Activated CD4-positive, alpha-beta T cell treated with anti-CD3 and anti-CD28 coated beads, Interleukin-2, amount 10 ng/mL, durations not matched to agents 24 days and 14 days (primary cell): ENCODE measurements around the gene EML6. TPM values are rescaled to one million over a fixed set of nuclear protein-coding genes. Genes with fewer than 3 reads are reported as not detected.
"Not testable (repeated sequence)": the region's sequence is repeated elsewhere in the genome, so short reads cannot be mapped to it uniquely, and the experiment has no call there.

Experiments
- DNase-seq: peaks from one replicate; pipeline ENCODE4 v3.0.0; 2022
- H3K27ac Mint-ChIP-seq: one replicate; pipeline ENCODE4 v1.8.0; 2022; ENCODE audit warnings: mild to moderate bottlenecking, mixed read lengths
- H3K27me3 Mint-ChIP-seq: one replicate; pipeline ENCODE4 v1.8.0; 2022; ENCODE audit warnings: mixed read lengths
- H3K36me3 Mint-ChIP-seq: one replicate; pipeline ENCODE4 v1.8.0; 2022; ENCODE audit warnings: low read depth, mild to moderate bottlenecking, mixed read lengths
- H3K4me1 Mint-ChIP-seq: one replicate; pipeline ENCODE4 v1.8.0; 2021; ENCODE audit warnings: mixed read lengths
- H3K4me3 Mint-ChIP-seq: one replicate; pipeline ENCODE4 v1.8.0; 2022; ENCODE audit warnings: mild to moderate bottlenecking, moderate library complexity, mixed read lengths
- H3K9me3 Mint-ChIP-seq: one replicate; pipeline ENCODE4 v1.8.0; 2021; ENCODE audit warnings: mixed read lengths
- intact Hi-C: fragments of 100-400 bp; cut with micrococcal nuclease; formaldehyde crosslinking; loops from one replicate; pipeline ENCODE4 v1.15.1; 2023
- total RNA-seq: library from RNA; stranded (reverse); gene quantifications from 2 replicates; pipeline ENCODE4 v1.2.3, GENCODE V29; 2022

EML6 gene
- total RNA-seq, 1 donor from 2014 or later = 0.77 TPM

GRCh38 chr2:54975598-54976492 is 252.4 kb downstream of the EML6 start:
- intact Hi-C loops = no loop called here
- DNase-seq = no peak
- no peaks in the 10 kb centered on the region for H3K27me3 Mint-ChIP-seq
- H3K4me1 Mint-ChIP-seq = peaks cover 14% of the 10 kb centered on the region
- H3K36me3 Mint-ChIP-seq = peaks cover 13% of the 10 kb centered on the region
- H3K9me3 Mint-ChIP-seq = no peaks in the 10 kb centered on the region
- no peak overlapping the region for H3K27ac Mint-ChIP-seq
- no peak overlapping the region for H3K4me3 Mint-ChIP-seq

- DNase-seq = no peak
- Mint-ChIP-seq H3K36me3 (peaks cover 12% of the 10 kb centered on the region), H3K9me3 (no peaks in the 10 kb centered on the region), H3K27me3 (no peaks in the 10 kb centered on the region), H3K27ac (no peak overlapping the region), H3K4me3 (no peak overlapping the region), H3K4me1 (peaks cover 14% of the 10 kb centered on the region)
- intact Hi-C loops = no loop called here
Observed at GRCh38 chr2:54977149-54977548, 253.7 kb downstream of the EML6 start.

- intact Hi-C loops = no loop called here
Observed at GRCh38 chr2:54979321-54980044, 256.0 kb downstream of the EML6 start.

GRCh38 chr2:54981385-54981784 is 257.9 kb downstream of the EML6 start:
- peaks cover 21% of the 10 kb centered on the region for H3K4me1 Mint-ChIP-seq
- no peaks in the 10 kb centered on the region for H3K27me3 Mint-ChIP-seq
- H3K27ac Mint-ChIP-seq = no peak overlapping the region
- intact Hi-C loops = no loop called here
- no peak for DNase-seq
- H3K9me3 Mint-ChIP-seq = no peaks in the 10 kb centered on the region
- no peak overlapping the region for H3K4me3 Mint-ChIP-seq
- H3K36me3 Mint-ChIP-seq = peaks cover 25% of the 10 kb centered on the region

More at GRCh38 chr2:54979321-54980044, 256.0 kb downstream of the EML6 start:
- Mint-ChIP-seq H3K4me1 (peaks cover 21% of the 10 kb centered on the region), H3K27ac (no peak overlapping the region), H3K4me3 (no peak overlapping the region), H3K36me3 (peaks cover 18% of the 10 kb centered on the region), H3K27me3 (no peaks in the 10 kb centered on the region), H3K9me3 (no peaks in the 10 kb centered on the region)
- DNase-seq = no peak

GRCh38 chr2:54983345-54984220 is 260.1 kb downstream of the EML6 start:
- Mint-ChIP-seq H3K9me3 (no peaks in the 10 kb centered on the region), H3K27ac (no peak overlapping the region), H3K27me3 (no peaks in the 10 kb centered on the region), H3K36me3 (peaks cover 27% of the 10 kb centered on the region), H3K4me3 (no peak overlapping the region), H3K4me1 (peaks cover 12% of the 10 kb centered on the region)
- intact Hi-C loops = no loop called here
- DNase-seq = no peak

GRCh38 chr2:54984476-54984875 is 261.0 kb downstream of the EML6 start:
- H3K27me3 Mint-ChIP-seq = no peaks in the 10 kb centered on the region
- intact Hi-C loops = no loop called here
- peaks cover 12% of the 10 kb centered on the region for H3K4me1 Mint-ChIP-seq
- H3K9me3 Mint-ChIP-seq = no peaks in the 10 kb centered on the region
- peaks cover 27% of the 10 kb centered on the region for H3K36me3 Mint-ChIP-seq
- H3K27ac Mint-ChIP-seq = no peak overlapping the region
- H3K4me3 Mint-ChIP-seq = no peak overlapping the region
- no peak for DNase-seq

- no peak for DNase-seq
- Mint-ChIP-seq H3K9me3 (no peaks in the 10 kb centered on the region), H3K4me3 (no peak overlapping the region), H3K27me3 (no peaks in the 10 kb centered on the region), H3K27ac (no peak overlapping the region), H3K36me3 (peaks cover 21% of the 10 kb centered on the region), H3K4me1 (peaks cover 7% of the 10 kb centered on the region)
- intact Hi-C loops = no loop called here
Observed at GRCh38 chr2:54986264-54986663, 262.8 kb downstream of the EML6 start.

GRCh38 chr2:54988612-54989011 is 265.1 kb downstream of the EML6 start:
- intact Hi-C loops = no loop called here
- no peak overlapping the region for H3K27ac Mint-ChIP-seq
- peaks cover 10% of the 10 kb centered on the region for H3K4me1 Mint-ChIP-seq
- H3K27me3 Mint-ChIP-seq = no peaks in the 10 kb centered on the region
- H3K36me3 Mint-ChIP-seq = peaks cover 14% of the 10 kb centered on the region
- no peak for DNase-seq
- H3K4me3 Mint-ChIP-seq = no peak overlapping the region
- no peaks in the 10 kb centered on the region for H3K9me3 Mint-ChIP-seq

- H3K4me3 Mint-ChIP-seq, H3K27ac Mint-ChIP-seq, intact Hi-C loops, DNase-seq, H3K9me3 Mint-ChIP-seq, H3K27me3 Mint-ChIP-seq: not testable (repeated sequence)
- H3K36me3 Mint-ChIP-seq = peaks cover 11% of the 10 kb centered on the region
- peaks cover 13% of the 10 kb centered on the region for H3K4me1 Mint-ChIP-seq
Observed at GRCh38 chr2:54990694-54991093, 267.2 kb downstream of the EML6 start.

GRCh38 chr2:54995553-54995952 is 272.1 kb downstream of the EML6 start:
- Mint-ChIP-seq H3K36me3 (peaks cover 1% of the 10 kb centered on the region), H3K4me3 (no peak overlapping the region), H3K27me3 (no peaks in the 10 kb centered on the region), H3K27ac (no peak overlapping the region), H3K4me1 (peaks cover 28% of the 10 kb centered on the region), H3K9me3 (no peaks in the 10 kb centered on the region)
- DNase-seq = no peak
- intact Hi-C loops = no loop called here

- Mint-ChIP-seq H3K27ac (no peak overlapping the region), H3K9me3 (no peaks in the 10 kb centered on the region), H3K4me1 (peaks cover 25% of the 10 kb centered on the region)
Observed at GRCh38 chr2:54997826-54998225, 274.4 kb downstream of the EML6 start.

GRCh38 chr2:54999182-54999581 is 275.7 kb downstream of the EML6 start:
- Mint-ChIP-seq H3K9me3 (no peaks in the 10 kb centered on the region), H3K36me3 (peaks cover 1% of the 10 kb centered on the region), H3K27ac (no peak overlapping the region), H3K27me3 (no peaks in the 10 kb centered on the region), H3K4me3 (no peak overlapping the region), H3K4me1 (peaks cover 22% of the 10 kb centered on the region)
- no peak for DNase-seq
- intact Hi-C loops = no loop called here

More at GRCh38 chr2:54997826-54998225, 274.4 kb downstream of the EML6 start:
- no peaks in the 10 kb centered on the region for H3K27me3 Mint-ChIP-seq
- H3K36me3 Mint-ChIP-seq = peaks cover 1% of the 10 kb centered on the region
- H3K4me3 Mint-ChIP-seq = no peak overlapping the region
- no peak for DNase-seq
- intact Hi-C loops = no loop called here

GRCh38 chr2:55000341-55000740 is 276.9 kb downstream of the EML6 start:
- no peak for DNase-seq
- Mint-ChIP-seq H3K4me1 (peaks cover 22% of the 10 kb centered on the region), H3K4me3 (no peak overlapping the region), H3K27ac (no peak overlapping the region), H3K36me3 (peaks cover 1% of the 10 kb centered on the region), H3K9me3 (no peaks in the 10 kb centered on the region), H3K27me3 (no peaks in the 10 kb centered on the region)
- intact Hi-C loops = no loop called here
